K562 (cell line): ENCODE data around the gene SLC9A3. TPM values are rescaled to one million over a fixed set of nuclear protein-coding genes. Genes with fewer than 3 reads are reported as not detected.

ENCODE experiments used
- ATAC-seq: fragments of 200-7000 bp; cut with Tn5 transposase; 3 replicates; pipeline ENCODE4 v1.9.1; 2020; ENCODE audit warnings: moderate library complexity
- BruUV-seq: library from RNA; stranded (reverse); fragments of 400-500 nt; replicated peaks from 2 replicates; lab custom pipeline; 2021; lab: Mats Ljungman, UMichigan
- CTCF ChIA-PET: fragments of 300-600 bp; formaldehyde crosslinking; extraction: SDS; loops from one replicate; lab custom pipeline; 2021; ENCODE audit warnings: low intra/inter-chr PET ratio; lab: Yijun Ruan, JAX
- POLR2A ChIA-PET: fragments of 300-600, 350-650 bp; sonication (Branson Sonifier 250); formaldehyde crosslinking; extraction: SDS; loops from one replicate; lab custom pipeline; 2021; ENCODE audit warnings: antibody characterized with exemption, inconsistent platforms; lab: Yijun Ruan, JAX
- DNase-seq, 4 experiments: peaks; one replicate each; pipeline versions ENCODE4 v3.0.0 to v3.0.0-alpha.2; 2011 to 2018; ENCODE audit warnings: low spot score in 3 of 4, mixed read lengths in 3 of 4; ENCODE audit errors: extremely low read depth in 1 of 4
- FAIRE-seq: peaks from 2 replicates; lab custom pipeline; 2011; peaks lifted over from hg19 to GRCh38; lab: Jason Lieb, UNC
- H2AFZ ChIP-seq: 2 replicates; pipeline ENCODE4 v1.6.0; 2011; ENCODE audit warnings: low read depth, low read length, control low read depth, inconsistent platforms
- H3K27ac ChIP-seq: fragments of 200-600 bp; 3 replicates; pipeline ENCODE4 v1.8.0; 2011; ENCODE audit warnings: low read depth, mild to moderate bottlenecking, control low read depth, inconsistent platforms, low read length, moderate library complexity, mixed read lengths; ENCODE audit errors: extremely low read depth
- H3K27me3 ChIP-seq, 2 experiments: fragments of 300-600 bp in 1 of 2; 2 replicates in 1 of 2; 3 replicates in 1 of 2; pipeline versions ENCODE4 v1.6.0 to v1.8.0; 2011; ENCODE audit warnings: inconsistent platforms in 2 of 2, low read length in 2 of 2, mild to moderate bottlenecking in 1 of 2, mixed read lengths in 1 of 2, moderate library complexity in 1 of 2; ENCODE audit not compliant: control insufficient read depth in 2 of 2, insufficient read depth in 2 of 2
- H3K36me3 ChIP-seq: fragments of 300-600 bp; 3 replicates; pipeline ENCODE4 v1.8.0; 2011; ENCODE audit warnings: mild to moderate bottlenecking, low read length, inconsistent platforms; ENCODE audit not compliant: control insufficient read depth, insufficient read depth
- H3K4me1 ChIP-seq, 2 experiments: fragments of 200-600 bp in 1 of 2; replicated peaks in 1 of 2; 2 replicates in 1 of 2; 3 replicates in 1 of 2; pipeline versions ENCODE4 v1.5.1 to v1.8.0; 2011; ENCODE audit warnings: inconsistent platforms in 2 of 2, low read length in 2 of 2, mild to moderate bottlenecking in 1 of 2, mixed read lengths in 1 of 2, moderate library complexity in 1 of 2; ENCODE audit not compliant: control insufficient read depth in 2 of 2, insufficient read depth in 2 of 2
- H3K4me2 ChIP-seq: 2 replicates; pipeline ENCODE4 v1.6.1; 2011; ENCODE audit warnings: low read length, control low read depth, inconsistent platforms, mixed read lengths; ENCODE audit not compliant: insufficient read depth
- H3K4me3 ChIP-seq: fragments of 200-600 bp; sonication (generic), shearing (Covaris generic); 2 replicates; pipeline ENCODE4 v1.5.1; 2016; ENCODE audit warnings: control low read depth, inconsistent platforms
- H3K79me2 ChIP-seq: fragments of 200-600 bp; 3 replicates; pipeline ENCODE4 v1.8.0; 2011; ENCODE audit warnings: low read length, inconsistent platforms; ENCODE audit not compliant: control insufficient read depth, insufficient read depth
- H3K9ac ChIP-seq, 2 experiments: 2 replicates each; pipeline versions ENCODE4 v1.6.0 to v1.6.1; 2011; ENCODE audit warnings: low read depth in 2 of 2, low read length in 2 of 2, control low read depth in 1 of 2, inconsistent platforms in 1 of 2, mild to moderate bottlenecking in 1 of 2, mixed read lengths in 1 of 2; ENCODE audit not compliant: insufficient read depth in 1 of 2
- H3K9me1 ChIP-seq: one replicate; pipeline ENCODE4 v1.6.0; 2011; ENCODE audit warnings: inconsistent platforms, mild to moderate bottlenecking, low read length, moderate library complexity; ENCODE audit not compliant: control insufficient read depth, insufficient read depth
- H3K9me3 ChIP-seq: replicated peaks from 2 replicates; pipeline ENCODE4 v1.5.1; 2011; ENCODE audit warnings: low read depth, low read length, inconsistent platforms; ENCODE audit not compliant: control insufficient read depth, insufficient read depth
- H4K20me1 ChIP-seq: replicated peaks from 2 replicates; pipeline ENCODE4 v1.6.1; 2011; ENCODE audit warnings: low read length, inconsistent platforms, mixed read lengths; ENCODE audit not compliant: control insufficient read depth, insufficient read depth
- ARHGAP35 ChIP-seq: fragments of 450-650 bp; IDR thresholded peaks from 2 replicates; pipeline ENCODE4 v1.6.1; 2018; ENCODE audit not compliant: partially characterized antibody
- BMI1 ChIP-seq: fragments of 150-350 bp; IDR thresholded peaks from 2 replicates; pipeline ENCODE4 v1.6.1; 2014; ENCODE audit warnings: low read length
- CXXC5 ChIP-seq: fragments of 250-450 bp; sonication (Bioruptor Pico); IDR thresholded peaks from 2 replicates; pipeline ENCODE4 v1.8.0; 2022; ENCODE audit warnings: inconsistent platforms, mild to moderate bottlenecking, moderate library complexity
- EGR1 ChIP-seq: fragments of 450-650 bp; conservative IDR thresholded peaks from 2 replicates; pipeline ENCODE4 v1.6.1; 2017; ENCODE audit warnings: mild to moderate bottlenecking
- ELF2 ChIP-seq: fragments of 250-450 bp; sonication (Bioruptor Pico); IDR thresholded peaks from 2 replicates; pipeline ENCODE4 v1.5.0; 2021; ENCODE audit warnings: mild to moderate bottlenecking
- PHB ChIP-seq: fragments of 250-450 bp; sonication (Bioruptor Pico); IDR thresholded peaks from 2 replicates; pipeline ENCODE4 v1.5.0; 2021
- SPI1 ChIP-seq: IDR thresholded peaks from 2 replicates; pipeline ENCODE4 v1.6.1; 2011; ENCODE audit warnings: low read depth, low read length, control low read depth, borderline replicate concordance
- SRSF3 ChIP-seq: fragments of 200-400 bp; formaldehyde crosslinking; IDR thresholded peaks from 2 replicates; pipeline ENCODE4 v1.6.1; 2016; ENCODE audit warnings: mild to moderate bottlenecking, low read length, moderate library complexity; ENCODE audit not compliant: insufficient read depth
- ZNF143 ChIP-seq: sonication (generic); formaldehyde crosslinking; IDR thresholded peaks from 2 replicates; pipeline ENCODE4 v1.9.0; 2022; ENCODE audit warnings: mild to moderate bottlenecking, missing genetic modification reagents
- WGBS: fragments of 100-300 bp; shearing (Covaris generic); methylation state at CpG from one replicate; pipeline ENCODE4 v1.1.6; 2016; ENCODE audit warnings: low coverage, mixed read lengths; ENCODE audit not compliant: insufficient coverage; ENCODE audit errors: missing lambda C conversion rate; 5-methylcytosine and 5-hydroxymethylcytosine counted together
- in situ Hi-C: fragments of 300-500 bp; cut with MboI; formaldehyde crosslinking; loops from 4 replicates; pipeline ENCODE4 v1.15.0; 2018; ENCODE audit warnings: inconsistent platforms, mixed read lengths
- intact Hi-C: fragments of 100-400 bp; cut with micrococcal nuclease; formaldehyde crosslinking; loops from 2 replicates; pipeline ENCODE4 v1.14.2; 2022
- polyA plus RNA-seq, 8 experiments: library from polyadenylated mRNA; depleted of rRNA in 4 of 8; stranded (reverse) in 5 of 8; unstranded in 3 of 8; fragments of >200 nt; fragmentation: Nextera tagmentation in 2 of 8; fragmentation: Illumina TruSeq in 1 of 8; extraction: Ambion mirVana in 2 of 8; extraction: Trizol in 1 of 8; gene quantifications; 2 replicates each; pipeline versions ENCODE4 v1.2.1 to v1.2.3, GENCODE V29; 2011 to 2014; ENCODE audit warnings: inconsistent platforms in 1 of 8, missing spikeins in 1 of 8
- total RNA-seq, 7 experiments: library from RNA; depleted of rRNA in 6 of 7; stranded (reverse); fragments of >200 nt in 6 of 7; fragmentation: Illumina TruSeq in 2 of 7; extraction: Trizol in 2 of 7; gene quantifications; 2 replicates each; pipeline versions ENCODE4 v1.2.1 to v1.2.3, GENCODE V29; 2011 to 2021; ENCODE audit warnings: low replicate concordance in 1 of 7

SLC9A3 gene
- total and polyA plus RNA-seq, 9 of the 15 experiments (the other 6 are each of a cell fraction or from before 2014, with no cell fraction given) = 1.5 to 5.8 (median 3.7) TPM; not detected in 2

DNA sequence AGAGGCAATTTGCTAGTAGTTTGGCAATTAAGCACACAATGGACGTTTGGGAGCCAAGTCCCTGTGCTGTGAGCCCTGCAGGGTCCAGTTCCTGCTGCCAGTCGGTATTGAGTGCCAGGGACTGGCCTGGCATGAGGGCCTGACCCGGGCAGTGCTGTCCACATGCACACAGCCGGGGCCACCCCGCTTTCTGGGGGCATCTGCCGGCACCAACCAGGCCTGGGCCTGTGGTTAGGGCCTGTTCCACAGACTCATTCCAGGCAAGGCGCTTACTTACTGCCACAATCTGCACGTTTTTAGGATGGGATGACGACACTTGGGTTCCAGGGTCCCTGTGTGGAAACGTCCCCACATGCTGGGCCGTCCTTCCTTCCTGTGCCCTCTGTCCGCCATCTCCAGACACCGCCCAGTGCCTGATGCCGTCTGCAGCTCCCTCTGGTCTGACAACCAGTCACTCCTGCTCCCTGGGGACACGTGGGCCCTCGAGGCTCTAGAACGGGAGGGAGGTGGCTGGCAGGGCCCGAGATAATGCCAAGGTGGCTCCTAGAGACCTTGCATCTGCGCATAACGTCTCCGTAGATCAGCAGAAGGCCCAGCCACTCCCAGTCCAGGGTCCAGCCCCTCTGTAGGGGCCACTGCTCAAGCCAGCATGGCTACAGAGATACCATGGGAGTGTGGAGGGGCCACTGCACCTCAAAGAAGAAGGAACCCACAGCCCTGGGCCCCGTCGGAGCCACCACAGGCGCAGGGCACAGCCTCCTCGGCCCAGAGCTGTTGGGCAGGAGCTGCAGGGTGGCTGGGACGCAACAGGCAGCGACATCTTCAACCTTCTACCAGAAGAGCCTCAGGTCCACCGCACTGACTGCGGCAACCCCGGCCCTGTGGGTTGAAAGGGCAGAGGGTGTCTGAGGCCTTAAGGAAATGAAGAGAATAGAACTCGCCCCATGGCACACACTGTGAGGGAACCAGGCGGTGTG lies 24.7 kb downstream of the SLC9A3 start:
- CTCF ChIA-PET = no interaction called here
- FAIRE-seq (no peak), DNase-seq (no peak), ATAC-seq (no peak)
- Histone ChIP-seq H2AFZ (no peak overlapping the region), H3K9ac (no peak overlapping the region), H3K36me3 (no peaks in the 10 kb centered on the region), H3K4me1 (peaks cover 0 to 47% of the 10 kb centered on the region in 2 experiments; a peak in 3 of 5 replicates), H3K4me2 (no peak overlapping the region), H3K27me3 (peaks cover 80 to 93% of the 10 kb centered on the region in 2 experiments), H3K9me1 (peaks cover 3% of the 10 kb centered on the region), H3K27ac (no peak overlapping the region), H3K9me3 (no peaks in the 10 kb centered on the region), H3K4me3 (no peak overlapping the region), H3K79me2 (no peaks in the 10 kb centered on the region)
- POLR2A ChIA-PET = no interaction called here
- BruUV-seq = no TSS peak
- in situ Hi-C loops = no loop called here
- WGBS = 5% methylated on average over 32 of the region's 32 CpGs
- intact Hi-C loops = no loop called here
- TF ChIP-seq ARHGAP35 (no peak), BMI1 (no peak)
- TF ChIP-seq, all 486 proteins: peak for 0
- peaks cover 14% of the 10 kb centered on the region for H4K20me1 ChIP-seq

DNA sequence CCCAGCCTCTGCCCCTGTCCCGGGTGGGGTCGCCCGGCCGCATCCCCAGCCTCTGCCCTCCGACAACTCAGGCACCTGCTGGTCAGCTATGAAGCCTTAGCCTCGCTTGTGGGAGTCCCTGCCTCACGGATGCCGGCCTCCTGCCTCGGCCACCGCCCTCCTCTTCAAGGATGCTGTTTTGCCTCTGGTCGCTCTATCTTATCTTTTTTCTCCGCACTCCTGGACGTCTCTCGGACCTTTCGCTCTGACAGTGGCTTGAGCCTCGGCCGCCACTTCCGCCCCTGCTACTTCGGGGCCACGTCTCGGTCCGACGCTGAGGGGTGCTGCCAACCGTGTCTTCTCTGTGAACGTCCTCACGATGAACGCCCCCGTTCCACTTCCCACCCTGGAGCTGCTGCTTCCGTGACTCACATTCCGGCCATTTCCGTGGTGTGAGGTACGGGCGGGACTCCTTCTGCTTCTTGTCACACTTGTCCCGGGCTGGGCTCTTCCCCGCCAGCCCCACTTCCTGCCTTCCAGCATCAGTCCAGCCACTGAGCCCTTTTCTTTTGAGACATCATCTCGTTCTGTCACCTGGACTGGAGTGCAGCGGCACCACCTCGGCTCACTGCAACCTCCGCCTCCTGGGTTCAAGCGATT lies 26.3 kb downstream of the SLC9A3 start:
- H4K20me1 ChIP-seq = peaks cover 20% of the 10 kb centered on the region
- H2AFZ ChIP-seq = no peak overlapping the region
- H3K9ac ChIP-seq = peak overlapping the region in 1 of 2 experiments; percentile 14; a peak in 1 of 4 replicates
- intact Hi-C loops = no loop called here
- H3K9me1 ChIP-seq = peaks cover 3% of the 10 kb centered on the region
- no peak overlapping the region for H3K4me3 ChIP-seq
- FAIRE-seq = no peak
- in situ Hi-C loops = no loop called here
- 10% methylated on average over 33 of the region's 40 CpGs for WGBS
- DNase-seq = no peak
- H3K27ac ChIP-seq = no peak overlapping the region
- TF ChIP-seq EGR1 = 0 out of 2 replicates have a peak, but pooled peaks have one; percentile 11
- TF ChIP-seq CXXC5 (CRISPR knock-in tag) = peak; percentile 35; the same call in 1 of the 2 replicates
- TF ChIP-seq SRSF3 = no peak
- TF ChIP-seq ELF2 (CRISPR knock-in tag) = no peak
- peak; percentile 6; the same call in 1 of the 2 replicates for TF ChIP-seq SPI1
- no peak for TF ChIP-seq ZNF143 (CRISPR knock-in tag)
- no peak for TF ChIP-seq PHB (CRISPR knock-in tag)
- no peaks in the 10 kb centered on the region for H3K36me3 ChIP-seq
- H3K9me3 ChIP-seq = no peaks in the 10 kb centered on the region
- peaks cover 0 to 54% of the 10 kb centered on the region in 2 experiments; a peak in 3 of 5 replicates for H3K4me1 ChIP-seq
- CTCF ChIA-PET = interaction anchor here (0.6 kb wide), 1 partner anchor 183 kb away, joined by 3 read pairs; no protein-coding TSS in a partner anchor
- BruUV-seq = no TSS peak
- H3K79me2 ChIP-seq = no peaks in the 10 kb centered on the region
- peaks cover 80 to 93% of the 10 kb centered on the region in 2 experiments for H3K27me3 ChIP-seq
- ATAC-seq = peak; percentile 32
- H3K4me2 ChIP-seq = 0 out of 2 replicates have a peak overlapping the region, but pooled peaks have one; percentile 26
- POLR2A ChIA-PET = interaction anchor here (0.5 to 0.7 kb wide), 2 partner anchors 175 to 319 kb away, joined by 3 to 4 read pairs; no protein-coding TSS in a partner anchor
